ENCODE results near the gene HECW1. TPM values are rescaled to one million over a fixed set of nuclear protein-coding genes. Genes with fewer than 3 reads are reported as not detected.

Gene HECW1
- total RNA-seq, 1 donor from 2014 or later, result not detected

- intact Hi-C loops (cut with micrococcal nuclease), result no loop called here
- DNase-seq (no peak), ATAC-seq (ENCODE audit: low read depth) (no peak)
- H3K27ac Mint-ChIP-seq, result no peak overlapping the region
- no peak overlapping the region for H3K4me3 Mint-ChIP-seq
- POLR2A ChIA-PET, result no interaction called here
- H3K9me3 Mint-ChIP-seq, result no peaks in the 10 kb centered on the region
- TF ChIP-seq CTCF (IDR thresholded peaks at IDR 0.05), result no peak
- peaks cover 6% of the 10 kb centered on the region for H3K27me3 Mint-ChIP-seq
- H3K4me1 Mint-ChIP-seq, result no peaks in the 10 kb centered on the region
- CTCF ChIA-PET, result no interaction called here
- no peaks in the 10 kb centered on the region for H3K36me3 Mint-ChIP-seq (ENCODE audit: low read depth)
These were observed 321.2 kb downstream of the HECW1 start for GRCh38 chr7:43433639-43434038.

DNA sequence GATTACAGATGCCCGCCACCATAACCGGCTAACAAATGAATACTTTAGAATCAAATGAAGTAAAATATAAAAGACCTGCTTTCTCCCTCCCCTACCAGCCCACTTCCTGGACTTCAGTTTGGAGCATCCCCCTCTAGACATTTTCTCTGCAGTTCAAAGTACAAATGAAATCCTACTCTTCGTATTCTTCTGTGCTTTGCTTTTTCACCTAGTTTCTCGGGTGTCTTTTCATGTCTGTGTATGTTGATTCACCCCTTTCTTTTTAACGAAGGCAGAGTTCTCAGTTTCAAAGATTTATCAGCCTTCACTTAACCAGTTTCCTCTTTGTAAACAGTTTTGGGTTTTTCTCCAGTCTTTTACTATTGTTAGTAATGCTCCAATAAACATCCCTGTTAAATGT, 324.6 kb downstream of the HECW1 start:
- no peak overlapping the region for H3K4me3 Mint-ChIP-seq
- CTCF ChIA-PET, result no interaction called here
- H3K36me3 Mint-ChIP-seq (ENCODE audit: low read depth), result no peaks in the 10 kb centered on the region
- H3K27ac Mint-ChIP-seq, result no peak overlapping the region
- POLR2A ChIA-PET, result no interaction called here
- H3K9me3 Mint-ChIP-seq, result no peaks in the 10 kb centered on the region
- no peak for TF ChIP-seq CTCF (IDR thresholded peaks at IDR 0.05)
- DNase-seq (no peak), ATAC-seq (ENCODE audit: low read depth) (no peak)
- intact Hi-C loops (cut with micrococcal nuclease), result loop anchor here (5.0 kb wide), 1 partner anchor 285 kb away; no protein-coding TSS in a partner anchor
- H3K4me1 Mint-ChIP-seq, result no peaks in the 10 kb centered on the region
- peaks cover 3% of the 10 kb centered on the region for H3K27me3 Mint-ChIP-seq

DNA sequence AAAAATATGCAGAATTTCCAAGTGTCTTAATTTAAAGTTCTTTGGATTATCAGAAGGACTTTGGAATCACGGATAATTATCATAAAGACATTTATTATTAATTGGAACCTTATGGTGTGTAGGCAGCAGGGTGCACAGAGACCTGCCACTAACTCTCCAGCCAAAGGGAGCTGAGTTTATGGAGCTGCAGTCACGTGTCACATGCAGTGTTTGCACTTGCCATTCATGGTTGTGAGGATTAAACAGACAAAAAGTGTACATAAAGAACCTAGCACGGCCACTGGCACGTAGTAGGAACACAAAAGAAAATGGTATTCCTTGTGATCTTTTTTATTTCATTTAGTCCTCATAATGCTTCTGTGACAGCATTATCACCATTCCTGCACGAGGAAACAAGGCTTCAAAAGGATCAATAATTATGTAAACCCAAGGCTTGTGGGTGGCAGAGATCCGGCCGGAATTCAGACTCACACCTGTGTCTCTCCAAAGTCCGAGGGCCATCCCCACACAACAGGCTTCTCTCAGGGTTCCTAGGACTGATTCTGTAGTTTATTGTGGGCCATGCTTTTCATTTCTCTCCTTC, 326.5 kb downstream of the HECW1 start:
- no peaks in the 10 kb centered on the region for H3K4me1 Mint-ChIP-seq
- H3K4me3 Mint-ChIP-seq, result no peak overlapping the region
- H3K36me3 Mint-ChIP-seq (ENCODE audit: low read depth), result no peaks in the 10 kb centered on the region
- TF ChIP-seq CTCF (IDR thresholded peaks at IDR 0.05), result no peak
- ChIA-PET POLR2A (interaction anchor here (0.7 kb wide), 1 partner anchor 144 kb away, joined by 3 read pairs; the partner anchor contains the start of gene STK17A), CTCF (interaction anchor here (0.9 to 1.7 kb wide), 4 partner anchors 9 to 15 kb away, joined by 3 to 6 read pairs (median 4); no protein-coding TSS in a partner anchor)
- intact Hi-C loops (cut with micrococcal nuclease), result loop anchor here (5.0 kb wide), 1 partner anchor 283 kb away; no protein-coding TSS in a partner anchor
- no peaks in the 10 kb centered on the region for H3K9me3 Mint-ChIP-seq
- H3K27me3 Mint-ChIP-seq, result peaks cover 4% of the 10 kb centered on the region
- no peak overlapping the region for H3K27ac Mint-ChIP-seq
- no peak for ATAC-seq (ENCODE audit: low read depth)
- DNase-seq, result no peak

DNA sequence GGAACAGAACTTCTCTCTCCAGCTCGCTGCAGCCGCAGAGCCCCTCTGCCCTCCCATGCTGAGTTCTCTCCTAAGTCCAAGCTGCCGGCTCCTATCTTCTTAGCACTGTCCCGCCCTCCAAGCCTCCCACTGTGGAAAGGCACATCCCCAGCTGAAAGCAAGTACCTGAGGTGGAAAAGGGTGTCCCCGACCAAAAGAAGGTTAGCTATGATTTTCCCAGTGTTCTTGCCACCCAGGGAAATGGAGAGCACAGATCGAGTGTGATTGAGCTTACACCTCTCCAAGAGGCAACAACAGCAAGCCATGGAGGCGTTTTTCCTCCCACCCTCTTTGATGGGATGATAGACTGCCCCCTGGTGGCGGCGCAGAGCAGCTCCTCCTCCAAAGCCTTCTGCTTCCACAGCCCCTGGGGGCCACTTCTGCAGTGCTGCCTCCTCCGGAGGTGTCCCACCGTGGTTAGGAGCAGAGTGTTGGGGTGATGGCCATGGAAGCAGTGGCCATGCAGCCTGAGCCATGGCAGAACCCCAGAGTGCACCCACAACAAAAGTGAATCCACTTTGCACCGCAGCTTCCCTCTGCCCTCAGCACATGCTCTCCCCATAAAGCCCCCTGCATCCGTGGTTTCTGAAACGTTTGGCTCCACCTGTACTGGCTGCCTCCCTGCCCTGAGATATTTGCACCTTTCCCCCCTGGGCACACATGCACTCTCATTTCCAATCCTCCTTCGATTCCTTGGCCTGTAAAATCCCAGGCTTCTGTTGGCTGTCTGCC, 327.4 kb downstream of the HECW1 start:
- Mint-ChIP-seq H3K4me3 (no peak overlapping the region), H3K9me3 (no peaks in the 10 kb centered on the region), H3K36me3 (ENCODE audit: low read depth) (no peaks in the 10 kb centered on the region), H3K27me3 (peaks cover 4% of the 10 kb centered on the region), H3K27ac (no peak overlapping the region), H3K4me1 (no peaks in the 10 kb centered on the region)
- POLR2A ChIA-PET, result interaction anchor here (0.7 kb wide), 1 partner anchor 143 kb away, joined by 3 read pairs; the partner anchor contains the start of gene STK17A
- ATAC-seq (ENCODE audit: low read depth) (no peak), DNase-seq (no peak)
- intact Hi-C loops (cut with micrococcal nuclease), result loop anchor here (1.0 to 5.0 kb wide), 2 partner anchors 282 to 1500 kb away; no protein-coding TSS in a partner anchor
- CTCF ChIA-PET, result interaction anchor here (0.7 to 1.7 kb wide), 6 partner anchors 9 to 260 kb away, joined by 3 to 6 read pairs (median 4); no protein-coding TSS in a partner anchor
- peak; percentile 29 for TF ChIP-seq CTCF (IDR thresholded peaks at IDR 0.05)
